Suprapubic skin (tissue), 4 donors: ENCODE results near the gene PHOX2B. TPM values are rescaled to one million over a fixed set of nuclear protein-coding genes. Genes with fewer than 3 reads are reported as not detected.

ENCODE experiments used
- DNase-seq, 2 donors: peaks; one replicate each; pipeline ENCODE4 v3.0.0-alpha.2; 2019; ENCODE audit warnings: low spot score in 2 of 2
- H3K27ac ChIP-seq: fragments of 200-600 bp; sonication (generic); one replicate; pipeline ENCODE4 v1.5.1; 2019
- H3K27me3 ChIP-seq: fragments of 200-600 bp; sonication (generic); one replicate; pipeline ENCODE4 v1.5.1; 2019
- H3K36me3 ChIP-seq: fragments of 200-600 bp; sonication (generic); one replicate; pipeline ENCODE4 v1.5.1; 2019
- H3K4me1 ChIP-seq: fragments of 200-600 bp; sonication (generic); one replicate; pipeline ENCODE4 v1.5.1; 2019
- H3K4me3 ChIP-seq: fragments of 200-600 bp; sonication (generic); one replicate; pipeline ENCODE4 v1.5.1; 2019; ENCODE audit warnings: mild to moderate bottlenecking
- H3K9me3 ChIP-seq: fragments of 200-600 bp; sonication (generic); one replicate; pipeline ENCODE4 v1.5.1; 2019
- EP300 ChIP-seq: sonication (generic); formaldehyde crosslinking; IDR thresholded peaks from one replicate; pipeline ENCODE4 v1.6.1; 2017; ENCODE audit warnings: antibody characterized with exemption
- POLR2A ChIP-seq, 2 donors: fragments of 450-650 bp; IDR thresholded peaks; one replicate each; pipeline ENCODE4 v1.6.1; 2017; ENCODE audit warnings: antibody characterized with exemption in 2 of 2, mild to moderate bottlenecking in 2 of 2, moderate library complexity in 2 of 2
- POLR2AphosphoS5 ChIP-seq, 3 donors: sonication (generic); formaldehyde crosslinking; IDR thresholded peaks; one replicate each; pipeline ENCODE4 v1.6.1; 2017; ENCODE audit warnings: antibody characterized with exemption in 3 of 3
- WGBS: methylation state at CpG from one replicate; pipeline ENCODE4 v1.1.5; 2018; 5-methylcytosine and 5-hydroxymethylcytosine counted together
- total RNA-seq, 4 donors: library from RNA; depleted of rRNA; stranded (reverse); fragments of >200 nt; gene quantifications; one replicate each; pipeline ENCODE4 v1.1.0, GENCODE V29; 2016
- TF ChIP-seq, protein P1 (sequence below), 2 donors: fragments of 200-600 bp in 1 of 2; fragments of 450-650 bp in 1 of 2; sonication (generic) in 1 of 2; IDR thresholded peaks; one replicate each; pipeline ENCODE4 v1.5.1; 2016 to 2019; ENCODE audit warnings: antibody characterized with exemption in 2 of 2, mild to moderate bottlenecking in 1 of 2, moderate library complexity in 1 of 2

The PHOX2B gene
- total RNA-seq, 4 donors from 2014 or later: not detected

DNA sequence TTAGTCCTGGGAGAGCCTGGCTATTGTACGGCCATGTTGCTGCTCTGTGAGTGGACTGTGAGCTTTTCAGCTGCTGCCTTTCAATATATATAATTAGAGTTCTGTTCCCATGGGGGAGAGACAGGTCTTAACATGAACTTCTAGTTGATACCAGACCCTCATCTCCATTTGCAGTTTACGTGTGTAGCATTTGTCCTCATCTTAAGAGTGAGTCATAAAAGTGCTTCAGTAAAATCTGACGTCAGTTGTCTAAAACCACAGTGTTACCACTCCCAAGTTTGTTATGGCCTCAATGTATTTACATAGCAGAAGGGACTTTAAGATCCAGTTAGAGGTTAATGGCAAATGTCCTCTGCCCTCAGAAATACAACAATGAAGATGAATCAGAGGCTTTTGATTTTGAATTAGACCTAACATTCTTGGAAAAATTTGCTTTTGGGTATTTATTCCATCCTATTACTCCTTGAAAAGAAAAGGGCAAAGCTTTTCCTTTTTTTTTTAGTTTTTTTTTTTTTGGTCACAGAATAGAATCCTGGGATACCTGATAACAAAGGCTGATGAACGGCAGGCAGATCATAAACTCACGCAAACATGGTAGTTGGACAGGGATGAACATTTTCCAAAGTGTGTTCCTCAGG lies 38.6 kb downstream of the PHOX2B start:
- TF ChIP-seq, protein P1, sequence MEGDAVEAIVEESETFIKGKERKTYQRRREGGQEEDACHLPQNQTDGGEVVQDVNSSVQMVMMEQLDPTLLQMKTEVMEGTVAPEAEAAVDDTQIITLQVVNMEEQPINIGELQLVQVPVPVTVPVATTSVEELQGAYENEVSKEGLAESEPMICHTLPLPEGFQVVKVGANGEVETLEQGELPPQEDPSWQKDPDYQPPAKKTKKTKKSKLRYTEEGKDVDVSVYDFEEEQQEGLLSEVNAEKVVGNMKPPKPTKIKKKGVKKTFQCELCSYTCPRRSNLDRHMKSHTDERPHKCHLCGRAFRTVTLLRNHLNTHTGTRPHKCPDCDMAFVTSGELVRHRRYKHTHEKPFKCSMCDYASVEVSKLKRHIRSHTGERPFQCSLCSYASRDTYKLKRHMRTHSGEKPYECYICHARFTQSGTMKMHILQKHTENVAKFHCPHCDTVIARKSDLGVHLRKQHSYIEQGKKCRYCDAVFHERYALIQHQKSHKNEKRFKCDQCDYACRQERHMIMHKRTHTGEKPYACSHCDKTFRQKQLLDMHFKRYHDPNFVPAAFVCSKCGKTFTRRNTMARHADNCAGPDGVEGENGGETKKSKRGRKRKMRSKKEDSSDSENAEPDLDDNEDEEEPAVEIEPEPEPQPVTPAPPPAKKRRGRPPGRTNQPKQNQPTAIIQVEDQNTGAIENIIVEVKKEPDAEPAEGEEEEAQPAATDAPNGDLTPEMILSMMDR (IDR thresholded peaks at IDR 0.05): no peak
- TF ChIP-seq EP300 (no peak), POLR2A (IDR thresholded peaks at IDR 0.05) (no peak), POLR2AphosphoS5 (IDR thresholded peaks at IDR 0.05) (no peak)
- H3K36me3 ChIP-seq: no peaks in the 10 kb centered on the region
- peaks cover 13% of the 10 kb centered on the region for H3K27me3 ChIP-seq
- H3K4me1 ChIP-seq: no peaks in the 10 kb centered on the region
- 47% methylated on average over 5 of the region's 5 CpGs for WGBS
- no peak overlapping the region for H3K4me3 ChIP-seq
- no peak for DNase-seq
- no peak overlapping the region for H3K27ac ChIP-seq
- H3K9me3 ChIP-seq: no peaks in the 10 kb centered on the region

DNA sequence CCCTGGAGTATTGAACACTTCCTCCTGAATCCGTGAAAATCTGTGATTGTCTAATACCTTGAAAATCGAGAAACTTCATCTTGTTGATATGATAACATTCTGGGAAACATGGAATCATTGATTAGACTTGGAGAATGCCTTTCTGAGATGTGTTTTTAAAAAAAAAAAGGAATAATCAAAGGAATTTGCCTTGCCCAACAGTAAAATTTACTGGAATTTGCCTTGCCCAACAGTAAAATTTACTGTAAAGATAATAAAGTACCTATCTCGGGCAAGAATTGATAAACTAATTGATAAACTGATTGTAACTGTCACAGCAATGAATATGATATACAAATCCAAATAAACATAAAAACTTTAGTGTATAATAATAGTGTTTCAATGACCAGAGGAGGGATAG lies 44.7 kb downstream of the PHOX2B start:
- no peaks in the 10 kb centered on the region for H3K9me3 ChIP-seq
- WGBS: 63% methylated on average over 3 of the region's 3 CpGs
- H3K36me3 ChIP-seq: no peaks in the 10 kb centered on the region
- H3K27me3 ChIP-seq: peaks cover 10% of the 10 kb centered on the region
- no peak overlapping the region for H3K4me3 ChIP-seq
- H3K4me1 ChIP-seq: no peaks in the 10 kb centered on the region
- no peak overlapping the region for H3K27ac ChIP-seq
- no peak for TF ChIP-seq EP300
- TF ChIP-seq POLR2AphosphoS5 (IDR thresholded peaks at IDR 0.05): no peak
- no peak for TF ChIP-seq POLR2A (IDR thresholded peaks at IDR 0.05)
- TF ChIP-seq, protein P1 (IDR thresholded peaks at IDR 0.05): no peak
- DNase-seq: no peak

DNA sequence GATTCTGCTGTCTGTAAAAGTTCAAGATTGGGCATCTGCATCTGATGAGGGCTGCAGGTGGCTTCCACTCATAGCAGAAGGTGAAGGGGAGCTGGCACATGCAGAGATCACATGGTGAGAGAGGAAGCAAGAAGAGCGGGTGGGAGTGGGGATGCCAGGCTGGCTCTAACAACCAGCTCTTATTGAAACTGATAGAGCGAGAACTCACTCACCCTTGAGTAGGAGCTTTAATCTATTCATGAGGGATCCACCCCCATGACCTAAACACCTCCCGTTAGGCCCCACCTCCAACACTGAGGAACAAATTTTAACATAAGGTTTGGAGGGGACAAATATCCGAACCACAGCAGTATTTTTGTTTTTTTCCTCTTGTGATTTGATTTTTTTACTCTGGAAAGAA lies 45.8 kb downstream of the PHOX2B start:
- no peak overlapping the region for H3K27ac ChIP-seq
- no peaks in the 10 kb centered on the region for H3K9me3 ChIP-seq
- H3K36me3 ChIP-seq: no peaks in the 10 kb centered on the region
- 65% methylated on average over 4 of the region's 4 CpGs for WGBS
- H3K4me1 ChIP-seq: no peaks in the 10 kb centered on the region
- DNase-seq: no peak
- H3K4me3 ChIP-seq: no peak overlapping the region
- TF ChIP-seq EP300 (no peak), POLR2A (IDR thresholded peaks at IDR 0.05) (no peak), POLR2AphosphoS5 (IDR thresholded peaks at IDR 0.05) (no peak)
- TF ChIP-seq, protein P1 (IDR thresholded peaks at IDR 0.05): no peak
- peaks cover 1% of the 10 kb centered on the region for H3K27me3 ChIP-seq

DNA sequence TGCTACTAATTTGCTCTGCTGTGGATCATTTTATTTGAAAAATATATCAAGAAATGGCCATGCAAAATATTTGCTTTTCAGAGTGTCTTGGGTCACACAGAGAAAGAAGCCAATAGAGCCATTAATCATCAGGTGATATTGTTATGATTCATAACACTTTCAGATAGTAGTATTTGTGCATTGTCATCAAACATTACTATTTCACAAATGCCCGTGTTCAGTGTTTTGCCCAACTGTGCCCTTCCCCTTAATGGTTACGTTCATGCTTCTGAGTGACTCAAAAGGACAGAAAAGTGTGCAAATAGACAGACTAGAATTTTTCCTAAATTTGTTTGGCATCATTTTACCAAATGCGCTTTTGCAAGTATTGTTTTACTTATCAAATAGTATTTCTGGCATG lies 46.5 kb downstream of the PHOX2B start:
- TF ChIP-seq EP300: no peak
- no peak for TF ChIP-seq POLR2AphosphoS5 (IDR thresholded peaks at IDR 0.05)
- no peak for TF ChIP-seq POLR2A (IDR thresholded peaks at IDR 0.05)
- TF ChIP-seq, protein P1 (IDR thresholded peaks at IDR 0.05): no peak
- no peaks in the 10 kb centered on the region for H3K27me3 ChIP-seq
- H3K4me3 ChIP-seq: no peak overlapping the region
- no peak overlapping the region for H3K27ac ChIP-seq
- H3K9me3 ChIP-seq: no peaks in the 10 kb centered on the region
- DNase-seq: no peak
- H3K36me3 ChIP-seq: peaks cover 2% of the 10 kb centered on the region
- 89% methylated on average over 3 of the region's 3 CpGs for WGBS
- no peaks in the 10 kb centered on the region for H3K4me1 ChIP-seq

DNA sequence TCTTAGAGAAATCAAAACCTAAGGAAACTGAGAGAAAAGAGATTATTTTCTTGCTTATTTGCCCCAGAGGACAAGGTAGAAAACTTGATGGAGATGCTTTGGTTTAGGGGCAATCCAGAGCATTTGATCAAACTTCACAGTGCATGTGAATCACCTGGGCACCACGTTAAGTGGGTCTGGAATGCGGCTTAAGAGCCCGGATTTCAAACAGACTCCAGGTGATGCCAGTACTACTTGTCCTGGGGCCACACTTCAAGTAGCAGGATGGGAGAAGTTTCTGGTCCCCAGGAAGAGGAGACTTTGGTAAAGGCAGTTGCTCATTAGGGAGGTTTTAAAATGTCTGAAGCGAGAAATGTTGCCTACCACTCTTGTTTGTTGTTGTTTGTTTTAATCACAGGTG lies 51.8 kb downstream of the PHOX2B start:
- DNase-seq: no peak
- 73% methylated on average over 4 of the region's 4 CpGs for WGBS

More for the DNA sequence above, 51.8 kb downstream of the PHOX2B start:
- TF ChIP-seq POLR2AphosphoS5 (IDR thresholded peaks at IDR 0.05) (no peak), POLR2A (IDR thresholded peaks at IDR 0.05) (no peak), EP300 (no peak)
- TF ChIP-seq, protein P1 (IDR thresholded peaks at IDR 0.05): no peak
- Histone ChIP-seq H3K4me3 (no peak overlapping the region), H3K36me3 (peaks cover 6% of the 10 kb centered on the region), H3K4me1 (no peaks in the 10 kb centered on the region), H3K27me3 (no peaks in the 10 kb centered on the region), H3K9me3 (no peaks in the 10 kb centered on the region), H3K27ac (no peak overlapping the region)
